HAP-1 (cell line): ENCODE results near the gene ARHGEF37.
"Not testable (repeated sequence)": the region's sequence is repeated elsewhere in the genome, so short reads cannot be mapped to it uniquely, and the experiment has no call there.

Experiments used
- DNase-seq, 2 experiments: peaks; one replicate each; pipeline ENCODE4 v3.0.0-alpha.2; 2016 to 2020; ENCODE audit warnings: low spot score in 2 of 2
- H3K27me3 ChIP-seq: fragments of 250-450 bp; sonication (Bioruptor Pico); 2 replicates; pipeline ENCODE4 v1.5.1; 2020; ENCODE audit warnings: low read depth, mild to moderate bottlenecking, moderate library complexity
- H3K36me3 ChIP-seq: fragments of 250-450 bp; sonication (Bioruptor Pico); replicated peaks from 2 replicates; pipeline ENCODE4 v1.5.1; 2020; ENCODE audit warnings: mild to moderate bottlenecking
- H3K4me1 ChIP-seq: fragments of 250-450 bp; sonication (Bioruptor Pico); 2 replicates; pipeline ENCODE4 v1.5.1; 2020; ENCODE audit warnings: mild to moderate bottlenecking
- H3K4me3 ChIP-seq: fragments of 250-450 bp; sonication (Bioruptor Pico); 2 replicates; pipeline ENCODE4 v1.5.1; 2020; ENCODE audit warnings: mild to moderate bottlenecking, moderate library complexity
- H3K9me3 ChIP-seq: fragments of 250-450 bp; sonication (Bioruptor Pico); 2 replicates; pipeline ENCODE4 v1.5.1; 2020; ENCODE audit warnings: mild to moderate bottlenecking, moderate library complexity
- in situ Hi-C: fragments of 300-500 bp; cut with MboI; formaldehyde crosslinking; loops from 3 replicates; pipeline ENCODE4 v1.14.3; 2020; ENCODE audit warnings: low sequenced_read_pairs, inconsistent platforms, mixed read lengths

Gene ARHGEF37

DNA sequence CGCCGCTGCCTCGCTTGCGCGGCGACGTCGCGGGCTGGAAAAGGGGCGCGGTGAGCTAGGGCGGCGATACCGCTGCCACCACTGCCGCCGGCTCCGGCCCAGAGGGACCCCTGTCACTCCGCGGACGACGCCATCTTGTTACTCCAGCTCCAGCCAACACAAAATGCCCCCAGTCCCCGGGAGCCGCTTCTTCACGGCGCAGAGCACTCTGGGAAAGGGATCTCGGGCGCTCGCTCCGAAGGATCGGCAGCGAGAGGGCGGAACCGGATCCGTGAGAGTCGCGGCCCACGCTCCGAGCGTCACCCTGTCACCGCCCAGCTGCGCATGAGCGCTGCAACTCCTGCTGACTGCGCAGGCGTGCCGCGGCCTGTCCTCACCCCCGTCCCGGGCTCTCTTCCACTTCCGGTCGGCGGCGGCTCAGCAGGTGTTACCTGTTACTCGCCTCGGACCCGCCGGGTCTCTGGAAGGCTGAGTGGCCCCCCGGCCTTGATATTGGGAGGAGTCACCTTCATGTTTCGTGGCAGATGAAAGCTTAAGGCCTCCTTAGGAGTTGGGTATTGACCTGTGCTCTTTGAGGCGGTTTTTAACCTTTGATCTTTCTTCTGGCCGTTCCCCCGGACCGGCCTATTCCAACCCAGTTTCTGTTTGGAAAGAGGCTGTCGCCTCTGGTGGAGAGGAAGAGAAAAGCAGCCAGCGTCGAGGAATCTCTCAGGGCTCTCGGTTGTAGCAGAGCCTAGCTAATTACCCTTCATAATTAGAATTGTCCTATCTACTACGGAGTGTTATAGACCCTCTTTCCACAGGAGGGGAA lies 29.9 kb upstream of the ARHGEF37 start, which contains the start of gene CSNK1A1:
TSS of gene CSNK1A1 (minus strand) at position 213 of the 811 bp plus-strand sequence. CDS start 475 bp downstream, outside the sequence.
- in situ Hi-C loops = loop anchor here (25.0 kb wide), 1 partner anchor 414 kb away; the partner anchor contains the start of gene ABLIM3

DNA sequence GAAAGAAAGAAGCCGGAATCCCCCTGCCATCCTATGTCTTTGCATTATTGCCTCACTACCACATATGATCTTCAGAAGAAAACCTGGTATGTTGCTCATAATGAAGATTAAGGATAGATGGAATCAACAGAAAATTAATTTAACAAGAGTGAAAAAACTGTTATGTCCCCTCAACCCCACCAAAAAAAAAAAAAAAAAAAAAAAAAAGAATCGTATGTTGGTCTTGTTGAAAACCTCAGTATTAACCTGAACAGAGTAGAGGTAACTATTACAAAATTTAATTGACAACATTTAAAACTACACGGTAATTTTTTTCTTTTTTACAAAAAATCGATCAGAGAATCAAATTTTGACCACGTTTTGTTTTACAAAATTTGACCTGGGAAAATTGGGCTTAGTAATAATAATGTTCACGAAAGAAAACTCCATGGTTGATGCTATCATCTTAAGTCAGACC lies 29.2 kb upstream of the ARHGEF37 start:
- peaks cover 32% of the 10 kb centered on the region for H3K36me3 ChIP-seq
- in situ Hi-C loops = loop anchor here (25.0 kb wide), 1 partner anchor 415 kb away; the partner anchor contains the start of gene ABLIM3
- peaks cover 24% of the 10 kb centered on the region for H3K4me1 ChIP-seq
- H3K27me3 ChIP-seq = no peaks in the 10 kb centered on the region
- H3K9me3 ChIP-seq = no peaks in the 10 kb centered on the region
- no peak for DNase-seq
- peak overlapping the region; percentile 89 for H3K4me3 ChIP-seq

More for the DNA sequence above, 29.9 kb upstream of the ARHGEF37 start, which contains the start of gene CSNK1A1:
- peaks cover 26% of the 10 kb centered on the region for H3K4me1 ChIP-seq
- H3K36me3 ChIP-seq = peaks cover 37% of the 10 kb centered on the region
- peak; percentile 97 to 99 for DNase-seq
- H3K27me3 ChIP-seq = no peaks in the 10 kb centered on the region
- H3K9me3 ChIP-seq = no peaks in the 10 kb centered on the region
- H3K4me3 ChIP-seq = peak within 1 kb of the TSS; percentile 89

DNA sequence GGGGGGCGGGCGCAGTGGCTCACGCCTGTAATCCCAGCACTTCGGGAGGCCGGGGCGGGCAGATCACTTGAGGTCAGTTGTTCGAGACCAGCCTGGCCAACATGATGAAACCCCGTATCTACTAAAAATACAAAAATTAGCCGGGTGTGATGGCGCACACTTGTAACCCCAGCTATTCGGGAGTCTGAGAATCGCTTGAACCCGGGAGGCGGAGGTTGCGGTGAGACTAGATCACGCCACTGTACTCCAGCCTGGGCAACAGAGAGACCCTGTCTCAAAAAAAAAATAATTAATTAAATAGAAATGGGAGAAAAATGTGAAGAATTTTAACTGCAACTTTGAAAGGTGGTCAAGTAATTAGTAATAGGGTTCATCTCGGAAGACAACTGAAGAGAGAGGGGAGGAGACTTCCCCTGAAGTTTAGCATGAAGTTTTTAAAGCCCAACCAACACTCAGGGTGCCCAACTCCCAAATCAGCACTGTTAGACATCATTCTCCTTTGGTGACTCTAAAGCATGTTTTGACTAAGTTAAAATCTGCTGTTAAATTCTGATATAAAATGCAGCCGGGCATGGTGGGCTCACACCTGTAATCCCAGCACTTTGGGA lies 28.6 kb upstream of the ARHGEF37 start:
- H3K9me3 ChIP-seq = no peaks in the 10 kb centered on the region
- no peak overlapping the region for H3K4me3 ChIP-seq
- in situ Hi-C loops = loop anchor here (25.0 kb wide), 1 partner anchor 415 kb away; the partner anchor contains the start of gene ABLIM3
- no peaks in the 10 kb centered on the region for H3K27me3 ChIP-seq
- H3K36me3 ChIP-seq = peaks cover 29% of the 10 kb centered on the region
- DNase-seq = no peak
- H3K4me1 ChIP-seq = peaks cover 18% of the 10 kb centered on the region

DNA sequence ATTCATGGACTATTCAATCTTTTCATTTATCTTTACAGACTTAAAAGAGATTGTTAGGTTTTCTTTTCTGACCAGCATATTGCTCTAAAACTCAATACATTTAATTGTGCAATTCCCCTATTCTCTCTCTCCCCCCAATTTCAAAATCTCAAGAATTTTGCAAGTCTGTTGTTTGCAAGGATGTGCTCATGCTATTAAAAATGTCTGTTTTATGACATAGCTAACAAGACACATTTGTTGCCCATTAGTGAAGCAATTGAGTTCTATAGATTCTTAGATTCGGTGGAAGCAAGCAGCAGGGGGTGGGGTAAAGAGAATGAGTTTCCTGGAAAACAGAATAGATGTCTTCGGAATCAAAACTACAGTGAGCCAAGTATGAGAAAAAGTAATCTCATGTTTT lies 21.6 kb upstream of the ARHGEF37 start:
- H3K4me3 ChIP-seq = no peak overlapping the region
- no peak for DNase-seq
- in situ Hi-C loops = loop anchor here (5.0 to 25.0 kb wide), 3 partner anchors 122 to 422 kb away; partner anchors contain the start of genes ABLIM3 and IL17B

DNA sequence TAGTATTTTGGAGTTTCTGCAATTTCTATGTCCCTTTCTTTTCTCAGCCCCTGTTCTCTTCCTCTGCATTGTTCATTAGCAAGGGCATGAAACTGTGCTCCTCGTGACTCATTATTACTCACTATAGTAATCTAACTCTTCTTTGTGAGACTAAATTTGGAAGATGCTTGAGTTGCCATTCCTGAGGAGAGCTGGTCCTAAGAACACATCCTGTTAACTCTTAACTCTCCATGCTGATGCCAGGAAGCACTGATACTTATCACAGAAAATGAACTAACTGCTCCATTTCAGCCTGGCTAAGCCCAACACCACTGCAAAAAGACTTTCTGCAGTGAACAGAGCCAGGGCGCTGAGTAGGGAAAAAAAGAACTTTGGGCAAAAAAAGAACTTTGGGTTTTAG lies 19.4 kb upstream of the ARHGEF37 start:
- in situ Hi-C loops = loop anchor here (5.0 to 25.0 kb wide), 3 partner anchors 125 to 425 kb away; partner anchors contain the start of genes ABLIM3 and IL17B
- Histone ChIP-seq H3K4me1 (peaks cover 23% of the 10 kb centered on the region), H3K9me3 (no peaks in the 10 kb centered on the region), H3K36me3 (no peaks in the 10 kb centered on the region), H3K4me3 (no peak overlapping the region), H3K27me3 (no peaks in the 10 kb centered on the region)
- DNase-seq = no peak

More for the DNA sequence above, 21.6 kb upstream of the ARHGEF37 start:
- peaks cover 23% of the 10 kb centered on the region for H3K4me1 ChIP-seq
- no peaks in the 10 kb centered on the region for H3K27me3 ChIP-seq
- no peaks in the 10 kb centered on the region for H3K36me3 ChIP-seq
- H3K9me3 ChIP-seq = no peaks in the 10 kb centered on the region

DNA sequence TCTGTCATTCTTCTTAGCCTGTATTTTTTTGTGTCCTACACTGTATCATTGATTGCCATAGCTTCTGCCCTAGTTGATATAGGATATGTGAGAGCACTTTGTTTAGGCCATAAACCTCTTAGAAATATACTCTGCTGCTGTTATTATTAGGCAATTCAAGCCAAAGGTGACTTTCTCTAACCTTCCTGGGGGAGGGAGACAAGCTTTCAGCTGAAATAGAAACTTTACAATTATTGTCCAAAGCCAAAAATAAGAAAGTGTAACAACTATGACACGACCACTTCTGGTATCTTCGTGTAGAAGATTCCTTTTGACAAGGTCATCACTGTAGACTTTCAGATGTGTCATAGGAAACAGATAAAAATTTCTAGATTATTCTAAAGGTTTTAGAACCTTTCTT lies 17.8 kb upstream of the ARHGEF37 start:
- DNase-seq = no peak
- peaks cover 23% of the 10 kb centered on the region for H3K4me1 ChIP-seq
- H3K27me3 ChIP-seq = no peaks in the 10 kb centered on the region
- no peaks in the 10 kb centered on the region for H3K36me3 ChIP-seq
- in situ Hi-C loops = loop anchor here (5.0 to 25.0 kb wide), 3 partner anchors 126 to 426 kb away; partner anchors contain the start of genes ABLIM3 and IL17B
- H3K4me3 ChIP-seq = no peak overlapping the region
- no peaks in the 10 kb centered on the region for H3K9me3 ChIP-seq

DNA sequence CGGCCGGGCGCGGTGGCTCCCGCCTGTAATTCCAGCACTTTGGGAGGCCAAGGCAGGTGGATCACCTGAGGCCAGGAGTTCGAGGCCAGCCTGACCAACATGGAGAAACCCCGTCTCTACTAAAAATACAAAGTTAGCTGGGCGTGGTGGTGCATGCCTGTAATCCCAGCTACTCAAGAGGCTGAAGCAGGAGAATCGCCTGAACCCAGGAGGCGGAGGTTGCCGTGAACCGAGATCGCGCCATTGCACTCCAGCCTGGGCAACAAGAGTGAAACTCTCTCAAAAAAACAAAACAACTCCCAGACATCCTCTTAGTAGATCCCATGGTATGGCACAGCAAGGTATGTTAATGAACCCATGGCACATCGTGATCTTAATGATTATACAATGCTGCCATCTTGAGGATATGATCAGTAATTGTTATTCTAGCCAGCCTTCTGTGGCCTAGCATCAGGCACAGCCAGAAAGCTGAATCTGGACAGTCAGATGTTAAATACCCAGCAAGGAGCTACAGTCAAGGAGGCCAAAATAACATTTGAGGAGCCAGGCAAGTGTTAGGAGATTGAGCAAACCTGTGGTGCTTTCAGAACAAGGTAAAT lies 16.7 kb upstream of the ARHGEF37 start:
- not testable (repeated sequence) for H3K4me3 ChIP-seq
- peak; percentile 32 to 84 for DNase-seq
- in situ Hi-C loops = loop anchor here (5.0 to 25.0 kb wide), 3 partner anchors 127 to 427 kb away; partner anchors contain the start of genes ABLIM3 and IL17B

DNA sequence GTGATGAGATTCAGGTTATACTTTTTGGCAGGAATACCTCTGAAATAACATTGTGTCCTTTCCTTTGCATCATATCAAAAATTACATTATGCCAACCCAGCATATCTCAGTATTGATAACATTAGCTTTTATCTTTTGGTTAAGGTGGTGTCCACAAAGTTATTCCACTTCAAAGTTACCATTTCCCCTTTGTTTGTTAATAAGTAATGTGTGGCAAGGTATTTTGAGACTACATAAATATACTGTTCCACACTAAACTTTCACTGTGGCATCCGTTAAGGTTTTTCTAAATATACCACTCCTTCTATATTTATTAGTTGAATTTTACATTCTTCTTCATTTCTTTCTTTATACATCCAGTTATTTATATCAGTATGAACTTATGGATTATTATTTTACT lies 14.1 kb upstream of the ARHGEF37 start:
- H3K36me3 ChIP-seq = no peaks in the 10 kb centered on the region

More for the DNA sequence above, 16.7 kb upstream of the ARHGEF37 start:
- H3K9me3 ChIP-seq, H3K36me3 ChIP-seq, H3K27me3 ChIP-seq: not testable (repeated sequence)
- peaks cover 23% of the 10 kb centered on the region for H3K4me1 ChIP-seq

DNA sequence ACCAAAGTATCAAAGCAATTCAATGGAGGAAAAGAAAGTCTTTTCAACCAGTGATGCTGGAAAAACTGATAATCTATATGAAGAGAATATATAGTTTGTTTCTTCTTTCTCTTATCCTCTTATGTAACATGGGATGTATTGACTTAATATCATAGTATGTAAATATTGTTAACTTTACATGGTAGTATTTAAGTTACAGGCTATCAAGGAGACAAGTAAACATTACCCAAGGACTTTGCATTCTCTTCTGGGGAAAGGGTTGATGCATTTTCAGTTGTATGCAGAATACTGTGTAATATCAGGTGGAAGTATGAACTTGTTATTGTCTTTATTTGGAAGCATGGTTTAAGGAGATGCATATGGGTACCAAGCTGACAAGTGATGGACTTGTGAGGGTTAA lies 9.1 kb upstream of the ARHGEF37 start:
- Histone ChIP-seq H3K4me1 (no peaks in the 10 kb centered on the region), H3K36me3 (no peaks in the 10 kb centered on the region), H3K27me3 (no peaks in the 10 kb centered on the region), H3K4me3 (no peak overlapping the region), H3K9me3 (no peaks in the 10 kb centered on the region)
- in situ Hi-C loops = loop anchor here (25.0 kb wide), 1 partner anchor 435 kb away; the partner anchor contains the start of gene ABLIM3
- no peak for DNase-seq

More for the DNA sequence above, 14.1 kb upstream of the ARHGEF37 start:
- no peak overlapping the region for H3K4me3 ChIP-seq
- H3K9me3 ChIP-seq = no peaks in the 10 kb centered on the region
- DNase-seq = no peak
- peaks cover 15% of the 10 kb centered on the region for H3K4me1 ChIP-seq
- in situ Hi-C loops = loop anchor here (10.0 to 25.0 kb wide), 2 partner anchors 192 to 430 kb away; partner anchors contain the start of genes ABLIM3 and IL17B
- no peaks in the 10 kb centered on the region for H3K27me3 ChIP-seq

DNA sequence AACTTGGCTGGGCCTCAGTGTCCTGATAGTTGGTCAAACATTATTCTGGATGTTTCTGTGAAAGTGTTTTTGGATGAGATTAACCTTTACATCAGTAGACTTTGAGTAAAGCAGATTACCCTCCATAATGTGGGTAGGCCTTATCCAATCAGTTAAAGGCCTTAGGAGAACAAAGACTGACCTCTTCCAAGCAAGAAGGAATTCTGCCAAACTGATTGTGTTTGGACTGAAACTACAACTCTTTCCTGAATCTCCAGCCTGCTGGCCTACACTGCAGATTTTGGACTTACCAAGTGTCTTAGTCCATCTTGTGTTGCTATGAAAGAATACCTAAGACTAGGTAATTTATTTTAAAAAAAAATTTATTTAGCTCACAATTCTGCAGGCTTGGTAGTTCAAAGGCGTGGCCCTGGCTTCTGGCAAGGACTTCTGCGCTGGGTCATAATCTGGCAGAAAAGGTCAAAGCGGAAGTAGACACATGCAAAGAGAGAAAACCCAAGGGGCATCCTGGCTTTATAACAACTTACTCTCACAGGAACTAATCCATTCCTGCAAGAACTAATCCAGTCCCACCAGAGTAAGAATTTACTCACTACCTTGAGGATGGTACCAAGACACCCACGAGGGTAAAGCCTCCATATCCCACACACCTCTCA lies 8.6 kb upstream of the ARHGEF37 start:
- no peaks in the 10 kb centered on the region for H3K27me3 ChIP-seq
- no peaks in the 10 kb centered on the region for H3K4me1 ChIP-seq
- no peak overlapping the region for H3K4me3 ChIP-seq
- no peak for DNase-seq
- in situ Hi-C loops = loop anchor here (25.0 kb wide), 1 partner anchor 435 kb away; the partner anchor contains the start of gene ABLIM3
- no peaks in the 10 kb centered on the region for H3K9me3 ChIP-seq
- no peaks in the 10 kb centered on the region for H3K36me3 ChIP-seq

DNA sequence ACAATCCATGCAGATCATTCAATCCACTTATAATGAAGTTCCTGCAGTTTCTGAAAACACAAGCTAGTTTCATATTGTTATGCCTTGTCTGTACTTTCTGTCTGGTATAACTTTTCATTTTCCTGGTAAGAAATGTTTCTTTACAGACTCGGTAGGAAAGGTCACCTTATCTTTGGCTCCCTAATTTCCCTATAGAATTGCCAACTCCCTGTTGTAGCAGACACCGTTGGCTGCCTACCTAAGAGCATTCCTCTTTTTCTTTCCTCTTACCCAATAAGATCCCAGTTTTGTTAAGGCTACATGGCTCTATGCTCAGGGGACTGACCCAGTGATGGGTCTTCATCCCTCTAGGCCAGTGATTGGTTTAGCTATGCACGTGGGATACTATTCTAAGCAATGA lies 6.2 kb upstream of the ARHGEF37 start:
- no peaks in the 10 kb centered on the region for H3K36me3 ChIP-seq
- no peaks in the 10 kb centered on the region for H3K27me3 ChIP-seq
- H3K4me1 ChIP-seq = no peaks in the 10 kb centered on the region
- no peak overlapping the region for H3K4me3 ChIP-seq
- no peak for DNase-seq
- in situ Hi-C loops = no loop called here
- no peaks in the 10 kb centered on the region for H3K9me3 ChIP-seq

DNA sequence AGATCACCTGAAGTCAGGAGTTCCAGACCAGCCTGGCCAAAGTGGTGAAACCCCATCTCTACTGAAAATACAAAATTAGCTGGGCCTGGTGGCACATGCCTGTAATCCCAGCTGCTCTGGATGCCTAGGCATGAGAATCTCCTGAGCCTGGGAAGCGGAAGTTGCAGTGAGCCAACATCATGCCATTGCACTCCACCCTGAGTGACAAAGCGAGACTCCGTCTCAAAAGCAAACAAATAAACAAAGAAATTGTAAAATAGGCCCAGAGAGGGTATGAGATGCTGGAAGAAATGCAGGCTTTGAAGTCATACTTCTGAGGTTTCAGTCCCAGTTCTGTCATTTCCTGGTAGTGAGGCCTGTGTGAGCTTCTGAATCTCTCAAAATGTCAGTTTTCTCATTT lies 5.3 kb upstream of the ARHGEF37 start:
- DNase-seq = no peak
- Histone ChIP-seq H3K4me1 (peaks cover 6% of the 10 kb centered on the region), H3K36me3 (no peaks in the 10 kb centered on the region), H3K9me3 (no peaks in the 10 kb centered on the region), H3K4me3 (no peak overlapping the region), H3K27me3 (no peaks in the 10 kb centered on the region)
- in situ Hi-C loops = no loop called here

DNA sequence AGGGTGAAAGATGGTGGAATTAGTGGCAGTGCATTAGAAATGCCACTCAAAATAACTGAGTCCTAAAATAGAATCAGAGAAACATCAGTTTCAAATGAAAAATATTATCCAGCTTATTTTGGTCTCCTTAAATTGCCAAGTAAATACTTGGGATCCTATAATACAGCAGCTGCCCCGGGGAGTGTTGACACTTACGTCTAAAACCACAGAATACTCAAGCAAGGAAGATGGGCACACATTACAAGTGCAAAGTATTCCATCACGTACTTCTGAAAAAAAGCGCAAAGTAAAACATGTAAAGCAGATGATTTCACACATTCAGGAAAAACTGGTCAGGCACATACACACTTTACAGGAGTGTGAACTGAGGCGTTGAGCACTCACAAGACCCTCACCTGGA lies 2.4 kb upstream of the ARHGEF37 start:
- in situ Hi-C loops = no loop called here
- no peaks in the 10 kb centered on the region for H3K36me3 ChIP-seq
- H3K27me3 ChIP-seq = no peaks in the 10 kb centered on the region
- H3K4me1 ChIP-seq = peaks cover 13% of the 10 kb centered on the region
- H3K9me3 ChIP-seq = no peaks in the 10 kb centered on the region
- no peak for DNase-seq
- no peak overlapping the region for H3K4me3 ChIP-seq
